ENCODE measurements around the gene CDH24. TPM values are rescaled to one million over a fixed set of nuclear protein-coding genes. Genes with fewer than 3 reads are reported as not detected.

The CDH24 gene
- total and polyA plus RNA-seq, 2 of the 13 experiments (the other 11 are each of a cell fraction or from before 2014, with no cell fraction given) = 0.69 to 0.99 TPM

DNA sequence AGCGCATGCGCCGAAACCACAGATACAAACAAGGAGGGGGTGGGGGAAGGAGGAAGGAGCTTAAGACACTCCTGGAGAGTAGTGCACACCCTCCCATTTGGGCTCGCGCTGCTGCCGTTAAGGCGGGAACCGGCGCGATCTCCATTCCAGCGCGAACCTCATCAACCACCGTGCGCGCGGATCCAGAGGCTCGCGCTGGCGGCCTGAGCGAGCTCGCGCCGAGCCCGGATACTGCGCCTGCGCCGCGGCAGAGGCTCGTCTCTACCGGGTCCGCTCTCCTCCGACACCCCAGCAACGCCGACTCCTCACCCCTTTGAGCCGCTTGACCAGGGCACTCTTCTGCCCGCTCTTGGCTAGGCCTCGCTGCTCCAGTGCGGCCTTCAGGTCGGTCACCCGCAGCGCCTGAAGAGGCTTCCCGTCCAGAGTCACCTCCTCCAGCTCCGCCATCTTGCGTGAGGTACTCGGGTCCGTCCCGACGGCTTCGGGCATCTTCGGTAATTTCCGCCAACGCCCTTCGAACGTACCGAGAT is 37.4 kb upstream of the CDH24 start, which contains the start of gene ACIN1 (continued):
- no peak; the same call in 1 of the 2 replicates for TF ChIP-seq ZSCAN30 (CRISPR knock-in tag; IDR thresholded peaks at IDR 0.05)
- peak; percentile 97 for TF ChIP-seq ZNF256 (CRISPR knock-in tag; conservative IDR thresholded peaks at IDR 0.05)
- TF ChIP-seq HNRNPK (IDR thresholded peaks at IDR 0.05; ENCODE audit: low read depth, low read length, poor library complexity, severe bottlenecking) = peak; percentile 90
- no peak for TF ChIP-seq ZNF878 (CRISPR knock-in tag; IDR thresholded peaks at IDR 0.05)
- TF ChIP-seq, protein P1, sequence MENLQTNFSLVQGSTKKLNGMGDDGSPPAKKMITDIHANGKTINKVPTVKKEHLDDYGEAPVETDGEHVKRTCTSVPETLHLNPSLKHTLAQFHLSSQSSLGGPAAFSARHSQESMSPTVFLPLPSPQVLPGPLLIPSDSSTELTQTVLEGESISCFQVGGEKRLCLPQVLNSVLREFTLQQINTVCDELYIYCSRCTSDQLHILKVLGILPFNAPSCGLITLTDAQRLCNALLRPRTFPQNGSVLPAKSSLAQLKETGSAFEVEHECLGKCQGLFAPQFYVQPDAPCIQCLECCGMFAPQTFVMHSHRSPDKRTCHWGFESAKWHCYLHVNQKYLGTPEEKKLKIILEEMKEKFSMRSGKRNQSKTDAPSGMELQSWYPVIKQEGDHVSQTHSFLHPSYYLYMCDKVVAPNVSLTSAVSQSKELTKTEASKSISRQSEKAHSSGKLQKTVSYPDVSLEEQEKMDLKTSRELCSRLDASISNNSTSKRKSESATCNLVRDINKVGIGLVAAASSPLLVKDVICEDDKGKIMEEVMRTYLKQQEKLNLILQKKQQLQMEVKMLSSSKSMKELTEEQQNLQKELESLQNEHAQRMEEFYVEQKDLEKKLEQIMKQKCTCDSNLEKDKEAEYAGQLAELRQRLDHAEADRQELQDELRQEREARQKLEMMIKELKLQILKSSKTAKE (CRISPR knock-in tag; IDR thresholded peaks at IDR 0.05; ENCODE audit: borderline replicate concordance) = no peak
- TF ChIP-seq ATRX (CRISPR knock-in tag; IDR thresholded peaks at IDR 0.05; ENCODE audit: borderline replicate concordance) = no peak
- TF ChIP-seq, protein P2, sequence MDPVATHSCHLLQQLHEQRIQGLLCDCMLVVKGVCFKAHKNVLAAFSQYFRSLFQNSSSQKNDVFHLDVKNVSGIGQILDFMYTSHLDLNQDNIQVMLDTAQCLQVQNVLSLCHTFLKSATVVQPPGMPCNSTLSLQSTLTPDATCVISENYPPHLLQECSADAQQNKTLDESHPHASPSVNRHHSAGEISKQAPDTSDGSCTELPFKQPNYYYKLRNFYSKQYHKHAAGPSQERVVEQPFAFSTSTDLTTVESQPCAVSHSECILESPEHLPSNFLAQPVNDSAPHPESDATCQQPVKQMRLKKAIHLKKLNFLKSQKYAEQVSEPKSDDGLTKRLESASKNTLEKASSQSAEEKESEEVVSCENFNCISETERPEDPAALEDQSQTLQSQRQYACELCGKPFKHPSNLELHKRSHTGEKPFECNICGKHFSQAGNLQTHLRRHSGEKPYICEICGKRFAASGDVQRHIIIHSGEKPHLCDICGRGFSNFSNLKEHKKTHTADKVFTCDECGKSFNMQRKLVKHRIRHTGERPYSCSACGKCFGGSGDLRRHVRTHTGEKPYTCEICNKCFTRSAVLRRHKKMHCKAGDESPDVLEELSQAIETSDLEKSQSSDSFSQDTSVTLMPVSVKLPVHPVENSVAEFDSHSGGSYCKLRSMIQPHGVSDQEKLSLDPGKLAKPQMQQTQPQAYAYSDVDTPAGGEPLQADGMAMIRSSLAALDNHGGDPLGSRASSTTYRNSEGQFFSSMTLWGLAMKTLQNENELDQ (CRISPR knock-in tag; IDR thresholded peaks at IDR 0.05; ENCODE audit: borderline replicate concordance) = 0 out of 2 replicates have a peak, but pooled peaks have one; percentile 78
- peak; percentile 81 for TF ChIP-seq RBM22 (optimal IDR thresholded peaks at IDR 0.05; ENCODE audit: low read length)
- peak; percentile 100 for TF ChIP-seq ZNF605 (CRISPR knock-in tag; IDR thresholded peaks at IDR 0.05)
- TF ChIP-seq ZNF343 (CRISPR knock-in tag; IDR thresholded peaks at IDR 0.05) = peak; percentile 99
- TF ChIP-seq ZNF773 (CRISPR knock-in tag; IDR thresholded peaks at IDR 0.05; ENCODE audit: borderline replicate concordance) = peak; percentile 96; the same call in 1 of the 2 replicates
- TF ChIP-seq ZSCAN25 (CRISPR knock-in tag; IDR thresholded peaks at IDR 0.05) = peak; percentile 91
- no peak for TF ChIP-seq CENPX (CRISPR knock-in tag; IDR thresholded peaks at IDR 0.05)
- TF ChIP-seq ZNF749 (CRISPR knock-in tag; IDR thresholded peaks at IDR 0.05; ENCODE audit: borderline replicate concordance) = peak; percentile 98
- TF ChIP-seq, protein P3, sequence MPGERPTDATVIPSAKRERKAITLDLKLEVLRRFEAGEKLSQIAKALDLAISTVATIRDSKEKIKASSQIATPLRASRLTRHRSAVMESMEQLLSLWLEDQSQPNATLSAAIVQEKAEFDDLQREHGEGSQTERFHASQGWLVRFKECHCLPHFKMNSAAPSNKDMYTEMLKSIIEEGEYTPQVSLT (CRISPR knock-in tag; IDR thresholded peaks at IDR 0.05; ENCODE audit: borderline replicate concordance, low read depth) = no peak; the same call in 1 of the 2 replicates
- peak; percentile 82; the same call in 1 of the 2 replicates for TF ChIP-seq KLF11 (CRISPR knock-in tag; IDR thresholded peaks at IDR 0.05)
- no peak for TF ChIP-seq HNF4G (IDR thresholded peaks at IDR 0.05; ENCODE audit: borderline replicate concordance, low read depth, low read length)
- 0 out of 2 replicates have a peak, but pooled peaks have one; percentile 49 for TF ChIP-seq HNF4G (CRISPR knock-in tag; IDR thresholded peaks at IDR 0.05; ENCODE audit: borderline replicate concordance, low read depth)
- TF ChIP-seq ZNF788 (CRISPR knock-in tag; IDR thresholded peaks at IDR 0.05; ENCODE audit: borderline replicate concordance) = peak; percentile 97; the same call in 1 of the 2 replicates
- peak; percentile 99 for TF ChIP-seq SALL2 (CRISPR knock-in tag; IDR thresholded peaks at IDR 0.05)
- TF ChIP-seq, protein P4, sequence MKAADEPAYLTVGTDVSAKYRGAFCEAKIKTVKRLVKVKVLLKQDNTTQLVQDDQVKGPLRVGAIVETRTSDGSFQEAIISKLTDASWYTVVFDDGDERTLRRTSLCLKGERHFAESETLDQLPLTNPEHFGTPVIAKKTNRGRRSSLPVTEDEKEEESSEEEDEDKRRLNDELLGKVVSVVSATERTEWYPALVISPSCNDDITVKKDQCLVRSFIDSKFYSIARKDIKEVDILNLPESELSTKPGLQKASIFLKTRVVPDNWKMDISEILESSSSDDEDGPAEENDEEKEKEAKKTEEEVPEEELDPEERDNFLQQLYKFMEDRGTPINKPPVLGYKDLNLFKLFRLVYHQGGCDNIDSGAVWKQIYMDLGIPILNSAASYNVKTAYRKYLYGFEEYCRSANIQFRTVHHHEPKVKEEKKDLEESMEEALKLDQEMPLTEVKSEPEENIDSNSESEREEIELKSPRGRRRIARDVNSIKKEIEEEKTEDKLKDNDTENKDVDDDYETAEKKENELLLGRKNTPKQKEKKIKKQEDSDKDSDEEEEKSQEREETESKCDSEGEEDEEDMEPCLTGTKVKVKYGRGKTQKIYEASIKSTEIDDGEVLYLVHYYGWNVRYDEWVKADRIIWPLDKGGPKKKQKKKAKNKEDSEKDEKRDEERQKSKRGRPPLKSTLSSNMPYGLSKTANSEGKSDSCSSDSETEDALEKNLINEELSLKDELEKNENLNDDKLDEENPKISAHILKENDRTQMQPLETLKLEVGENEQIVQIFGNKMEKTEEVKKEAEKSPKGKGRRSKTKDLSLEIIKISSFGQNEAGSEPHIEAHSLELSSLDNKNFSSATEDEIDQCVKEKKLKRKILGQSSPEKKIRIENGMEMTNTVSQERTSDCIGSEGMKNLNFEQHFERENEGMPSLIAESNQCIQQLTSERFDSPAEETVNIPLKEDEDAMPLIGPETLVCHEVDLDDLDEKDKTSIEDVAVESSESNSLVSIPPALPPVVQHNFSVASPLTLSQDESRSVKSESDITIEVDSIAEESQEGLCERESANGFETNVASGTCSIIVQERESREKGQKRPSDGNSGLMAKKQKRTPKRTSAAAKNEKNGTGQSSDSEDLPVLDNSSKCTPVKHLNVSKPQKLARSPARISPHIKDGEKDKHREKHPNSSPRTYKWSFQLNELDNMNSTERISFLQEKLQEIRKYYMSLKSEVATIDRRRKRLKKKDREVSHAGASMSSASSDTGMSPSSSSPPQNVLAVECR (CRISPR knock-in tag; IDR thresholded peaks at IDR 0.05; ENCODE audit: borderline replicate concordance) = peak; percentile 93
